IgD-negative memory B cell (primary cell): ENCODE results near the gene LIPT1. TPM values are rescaled to one million over a fixed set of nuclear protein-coding genes. Genes with fewer than 3 reads are reported as not detected.
A peak's percentile ranks its signal among the peaks of the same experiment; 100 is the strongest.

Experiments used
- H3K27ac Mint-ChIP-seq, 3 donors: one replicate each; pipeline ENCODE4 v1.8.0; 2020 to 2022; ENCODE audit warnings: mild to moderate bottlenecking in 3 of 3, mixed read lengths in 3 of 3, moderate library complexity in 1 of 3
- H3K27me3 Mint-ChIP-seq: one replicate; pipeline ENCODE4 v1.8.0; 2021; ENCODE audit warnings: mixed read lengths
- H3K36me3 Mint-ChIP-seq: one replicate; pipeline ENCODE4 v1.8.0; 2020; ENCODE audit warnings: mild to moderate bottlenecking, mixed read lengths
- H3K4me1 Mint-ChIP-seq, 3 donors: one replicate each; pipeline ENCODE4 v1.8.0; 2020 to 2022; ENCODE audit warnings: mixed read lengths in 3 of 3, mild to moderate bottlenecking in 1 of 3
- H3K4me3 Mint-ChIP-seq, 4 donors: one replicate each; pipeline ENCODE4 v1.8.0; 2020 to 2022; ENCODE audit warnings: mild to moderate bottlenecking in 4 of 4, mixed read lengths in 4 of 4, moderate library complexity in 3 of 4
- H3K9me3 Mint-ChIP-seq, 3 donors: one replicate each; pipeline ENCODE4 v1.8.0; 2020 to 2021; ENCODE audit warnings: mixed read lengths in 3 of 3, mild to moderate bottlenecking in 1 of 3
- polyA plus RNA-seq: library from polyadenylated mRNA; unstranded; fragments of 300-500 nt; fragmentation: Illumina TruSeq; gene quantifications from one replicate; pipeline ENCODE4 v1.2.3, GENCODE V29; 2021

Gene LIPT1
- polyA plus RNA-seq, 1 donor from 2014 or later, result 18.5 TPM

- H3K9me3 Mint-ChIP-seq, result no peaks in the 10 kb centered on the region
- H3K27ac Mint-ChIP-seq, result peak overlapping the region in 2 of 3 donors; percentile 97 to 99
- no peaks in the 10 kb centered on the region for H3K27me3 Mint-ChIP-seq
- peaks cover 3% of the 10 kb centered on the region for H3K36me3 Mint-ChIP-seq
- peak overlapping the region in 2 of 4 donors; percentile 91 to 100 for H3K4me3 Mint-ChIP-seq
- peaks cover 27 to 34% (median 33%) of the 10 kb centered on the region in 3 donors for H3K4me1 Mint-ChIP-seq
Observed at GRCh38 chr2:99153921-99154604, 704 bp upstream of the LIPT1 start.

DNA sequence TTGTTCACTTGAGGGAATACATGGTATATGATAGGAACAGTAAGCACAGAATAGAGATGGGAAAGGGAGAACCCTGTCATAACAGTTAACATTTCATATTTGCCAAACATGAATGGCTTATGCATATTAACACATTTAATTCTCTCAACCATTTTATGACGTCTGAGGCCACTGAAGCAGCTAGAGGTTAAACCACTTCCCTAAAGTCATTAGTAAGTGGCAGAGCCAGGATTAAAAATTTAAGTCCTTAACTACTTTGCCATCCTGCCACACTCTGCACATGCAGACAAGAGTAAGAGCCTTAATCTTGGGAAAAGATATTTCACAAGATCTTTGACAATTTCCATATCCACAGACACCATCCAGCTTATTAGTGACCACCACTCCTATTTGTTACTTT, 2.1 kb downstream of the LIPT1 start:
- Mint-ChIP-seq H3K9me3 (no peaks in the 10 kb centered on the region), H3K4me1 (peaks cover 32 to 38% (median 37%) of the 10 kb centered on the region in 3 donors), H3K27ac (peak overlapping the region in 2 of 3 donors; percentile 97 to 99), H3K36me3 (peaks cover 7% of the 10 kb centered on the region), H3K4me3 (peak overlapping the region in 1 of 4 donors; percentile 82), H3K27me3 (no peaks in the 10 kb centered on the region)

- H3K36me3 Mint-ChIP-seq, result peaks cover 8% of the 10 kb centered on the region
- H3K4me3 Mint-ChIP-seq, result peak overlapping the region in 1 of 4 donors; percentile 15
- H3K27ac Mint-ChIP-seq, result peak overlapping the region in 2 of 3 donors; percentile 37 to 61
- H3K27me3 Mint-ChIP-seq, result no peaks in the 10 kb centered on the region
- H3K4me1 Mint-ChIP-seq, result peaks cover 32 to 38% (median 36%) of the 10 kb centered on the region in 3 donors
- H3K9me3 Mint-ChIP-seq, result no peaks in the 10 kb centered on the region
Observed at GRCh38 chr2:99158599-99158998, 3.8 kb downstream of the LIPT1 start.

DNA sequence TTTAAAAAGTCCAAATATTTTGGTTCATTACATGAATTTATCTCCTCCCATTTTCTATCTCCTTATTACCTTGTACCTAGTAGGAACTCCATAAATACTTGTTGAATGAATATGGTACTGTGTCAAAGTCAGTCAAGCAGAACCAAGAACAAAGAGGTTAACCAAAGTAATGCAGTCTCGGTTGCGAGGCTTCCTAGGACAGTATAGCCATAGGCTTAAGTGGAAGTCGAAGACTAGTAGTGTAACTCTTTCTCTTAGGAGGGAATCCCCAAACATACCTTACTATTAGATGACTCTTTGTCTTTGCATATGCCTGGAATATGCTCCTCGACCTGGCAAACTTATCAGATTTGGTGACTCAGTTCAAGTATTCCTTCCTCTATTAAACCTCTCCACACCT, 4.8 kb downstream of the LIPT1 start:
- H3K27ac Mint-ChIP-seq, result peak overlapping the region in 2 of 3 donors; percentile 8 to 54
- H3K27me3 Mint-ChIP-seq, result no peaks in the 10 kb centered on the region
- peaks cover 27 to 33% (median 29%) of the 10 kb centered on the region in 3 donors for H3K4me1 Mint-ChIP-seq
- H3K9me3 Mint-ChIP-seq, result no peaks in the 10 kb centered on the region
- H3K4me3 Mint-ChIP-seq, result peak overlapping the region in 1 of 4 donors; percentile 18
- peaks cover 10% of the 10 kb centered on the region for H3K36me3 Mint-ChIP-seq

- Mint-ChIP-seq H3K4me1 (peaks cover 0 to 4% (median 0%) of the 10 kb centered on the region in 3 donors), H3K27ac (peak overlapping the region in 2 of 3 donors; percentile 47 to 73), H3K4me3 (no peak overlapping the region), H3K27me3 (no peaks in the 10 kb centered on the region), H3K36me3 (peaks cover 5% of the 10 kb centered on the region), H3K9me3 (no peaks in the 10 kb centered on the region)
Observed at GRCh38 chr2:99166218-99166617, 11.5 kb downstream of the LIPT1 start.

- Mint-ChIP-seq H3K27ac (no peak overlapping the region), H3K4me3 (no peak overlapping the region), H3K27me3 (no peaks in the 10 kb centered on the region), H3K4me1 (no peaks in the 10 kb centered on the region), H3K9me3 (no peaks in the 10 kb centered on the region), H3K36me3 (no peaks in the 10 kb centered on the region)
Observed at GRCh38 chr2:99169534-99169933, 14.8 kb downstream of the LIPT1 start.

GRCh38 chr2:99171377-99172140, 16.8 kb downstream of the LIPT1 start:
- no peaks in the 10 kb centered on the region for H3K27me3 Mint-ChIP-seq
- H3K36me3 Mint-ChIP-seq, result no peaks in the 10 kb centered on the region
- H3K9me3 Mint-ChIP-seq, result no peaks in the 10 kb centered on the region
- peak overlapping the region in 1 of 3 donors; percentile 16 for H3K27ac Mint-ChIP-seq
- peaks cover 0 to 3% (median 2%) of the 10 kb centered on the region in 3 donors for H3K4me1 Mint-ChIP-seq
- H3K4me3 Mint-ChIP-seq, result no peak overlapping the region

DNA sequence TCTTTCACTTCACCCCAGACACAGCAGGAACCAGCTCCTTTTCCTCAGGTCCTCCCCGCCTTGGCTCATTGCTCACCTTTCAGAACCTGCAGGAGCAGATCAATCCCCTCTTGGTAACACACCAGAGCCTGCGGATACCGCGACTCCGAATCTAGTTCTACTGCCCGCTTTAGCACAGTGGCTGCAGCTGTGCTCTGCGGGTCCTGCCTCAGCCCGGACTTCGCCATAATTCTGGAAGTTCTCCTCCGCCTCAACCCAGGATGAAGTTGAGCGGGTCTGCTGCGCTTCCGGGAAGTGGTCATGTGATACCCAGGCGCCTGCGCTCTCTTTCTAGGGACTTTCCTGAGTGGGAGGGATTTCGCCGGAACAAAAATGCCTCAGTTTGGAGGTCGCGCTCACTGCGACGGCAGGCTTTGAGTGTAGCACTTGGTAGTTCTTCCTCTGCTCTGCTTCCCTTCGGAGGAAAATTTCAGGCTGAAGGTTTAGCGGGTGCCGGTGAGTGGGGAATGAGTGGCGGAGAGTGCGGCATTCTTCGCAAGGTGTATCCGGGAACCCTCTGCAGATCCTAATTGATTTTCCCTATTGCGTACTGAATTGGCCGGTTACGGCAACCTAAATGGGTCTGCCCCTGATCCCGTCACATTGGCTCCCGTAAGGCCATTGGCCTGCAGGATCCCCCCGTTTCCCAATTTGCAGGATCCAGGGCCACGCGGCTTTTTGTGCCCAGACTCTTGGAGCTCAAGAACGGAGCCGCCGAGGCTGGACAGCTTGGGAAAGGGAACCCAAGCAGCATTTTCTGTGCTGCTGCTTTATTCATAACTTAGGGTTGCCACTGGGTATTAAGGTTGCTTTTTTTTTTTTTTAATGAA, 26.2 kb downstream of the LIPT1 start, which contains the start of the genes MITD1 and MRPL30:
MITD1 (minus strand) TSS at position 304 of the 869 bp plus-strand sequence; CDS start at position 227, 77 bp downstream.
MRPL30 (plus strand) TSS at position 430 of the 869 bp plus-strand sequence. CDS start 5,020 bp downstream, outside the sequence.
- no peaks in the 10 kb centered on the region for H3K9me3 Mint-ChIP-seq
- H3K27ac Mint-ChIP-seq, result peak within 1 kb of the TSS; percentile 97 to 99 (median 99)
- H3K4me1 Mint-ChIP-seq, result peaks cover 42 to 48% (median 42%) of the 10 kb centered on the region in 3 donors
- peak within 1 kb of the TSS; percentile 99 to 100 (median 99) for H3K4me3 Mint-ChIP-seq
- no peaks in the 10 kb centered on the region for H3K36me3 Mint-ChIP-seq
- no peaks in the 10 kb centered on the region for H3K27me3 Mint-ChIP-seq

GRCh38 chr2:99181624-99182000, 26.8 kb downstream of the LIPT1 start:
- no peaks in the 10 kb centered on the region for H3K36me3 Mint-ChIP-seq
- peak overlapping the region; percentile 99 to 100 (median 99) for H3K4me3 Mint-ChIP-seq
- peak overlapping the region; percentile 97 to 99 (median 99) for H3K27ac Mint-ChIP-seq
- H3K4me1 Mint-ChIP-seq, result peaks cover 41 to 48% (median 42%) of the 10 kb centered on the region in 3 donors
- H3K27me3 Mint-ChIP-seq, result no peaks in the 10 kb centered on the region
- H3K9me3 Mint-ChIP-seq, result no peaks in the 10 kb centered on the region

- Mint-ChIP-seq H3K27ac (no peak overlapping the region), H3K9me3 (no peaks in the 10 kb centered on the region), H3K4me3 (peak overlapping the region in 2 of 4 donors; percentile 59 to 67), H3K4me1 (peaks cover 34 to 41% (median 37%) of the 10 kb centered on the region in 3 donors), H3K36me3 (no peaks in the 10 kb centered on the region), H3K27me3 (no peaks in the 10 kb centered on the region)
Observed at GRCh38 chr2:99183025-99183424, 28.3 kb downstream of the LIPT1 start.

DNA sequence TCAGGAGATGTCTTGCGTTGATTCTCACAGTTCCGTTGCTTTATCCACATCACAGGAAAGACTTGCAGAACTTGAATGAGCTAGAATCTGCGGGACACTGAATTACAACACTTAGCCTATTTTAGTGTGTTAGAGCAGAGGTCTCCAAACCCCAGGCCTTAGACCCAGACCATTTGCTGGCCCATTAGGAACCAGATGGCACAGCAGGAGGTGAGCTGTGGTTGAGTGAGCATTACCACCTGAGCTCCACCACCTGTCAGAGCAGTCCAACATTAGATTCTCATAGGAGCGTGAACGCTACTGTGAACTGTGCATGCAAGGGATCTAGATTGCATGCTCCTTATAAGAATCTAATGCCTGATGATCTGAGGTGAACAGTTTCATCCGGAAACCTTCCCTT, 30.0 kb downstream of the LIPT1 start:
- Mint-ChIP-seq H3K27ac (peak overlapping the region in 1 of 3 donors; percentile 13), H3K36me3 (no peaks in the 10 kb centered on the region), H3K4me3 (peak overlapping the region in 1 of 4 donors; percentile 77), H3K4me1 (peaks cover 22 to 30% (median 29%) of the 10 kb centered on the region in 3 donors), H3K27me3 (no peaks in the 10 kb centered on the region), H3K9me3 (no peaks in the 10 kb centered on the region)

DNA sequence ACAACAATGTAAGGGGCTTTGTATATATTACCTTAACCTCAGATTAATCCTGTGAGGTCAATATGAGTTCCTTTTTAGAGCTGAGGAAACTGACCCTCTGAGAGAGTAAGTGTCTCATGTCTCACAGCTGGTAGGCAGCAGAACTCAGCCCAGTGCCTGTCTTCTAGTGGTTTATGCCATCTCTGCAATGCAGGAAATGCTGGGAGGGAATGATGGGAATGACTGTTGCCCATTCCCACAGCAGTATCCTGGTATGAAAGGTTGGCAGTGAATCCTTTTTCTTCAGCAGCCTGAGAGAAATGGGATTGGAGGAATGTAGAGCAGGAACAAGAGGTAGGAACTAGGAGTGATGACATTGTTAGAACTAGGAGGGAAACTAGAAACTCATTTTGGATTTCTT, 32.2 kb downstream of the LIPT1 start:
- peaks cover 5% of the 10 kb centered on the region for H3K36me3 Mint-ChIP-seq
- no peaks in the 10 kb centered on the region for H3K9me3 Mint-ChIP-seq
- H3K4me1 Mint-ChIP-seq, result peaks cover 13 to 26% (median 19%) of the 10 kb centered on the region in 3 donors
- H3K27me3 Mint-ChIP-seq, result no peaks in the 10 kb centered on the region
- H3K27ac Mint-ChIP-seq, result no peak overlapping the region
- H3K4me3 Mint-ChIP-seq, result no peak overlapping the region

GRCh38 chr2:99188357-99188756, 33.6 kb downstream of the LIPT1 start:
- Mint-ChIP-seq H3K9me3 (no peaks in the 10 kb centered on the region), H3K27ac (peak overlapping the region in 1 of 3 donors; percentile 55), H3K36me3 (peaks cover 9% of the 10 kb centered on the region)

GRCh38 chr2:99190548-99190947, 35.8 kb downstream of the LIPT1 start:
- Mint-ChIP-seq H3K4me3 (no peak overlapping the region), H3K9me3 (no peaks in the 10 kb centered on the region), H3K27me3 (no peaks in the 10 kb centered on the region), H3K27ac (no peak overlapping the region), H3K36me3 (peaks cover 9% of the 10 kb centered on the region), H3K4me1 (peaks cover 4 to 9% (median 7%) of the 10 kb centered on the region in 3 donors)

More at GRCh38 chr2:99188357-99188756, 33.6 kb downstream of the LIPT1 start:
- no peak overlapping the region for H3K4me3 Mint-ChIP-seq
- peaks cover 9 to 20% (median 15%) of the 10 kb centered on the region in 3 donors for H3K4me1 Mint-ChIP-seq
- no peaks in the 10 kb centered on the region for H3K27me3 Mint-ChIP-seq
